ENCODE data around the gene ACAD10. TPM values are rescaled to one million over a fixed set of nuclear protein-coding genes. Genes with fewer than 3 reads are reported as not detected.

The ACAD10 gene
- total RNA-seq, 1 experiment from 2014 or later = 32.9 TPM

GRCh38 chr12:111789779-111790178, 103.9 kb downstream of the ACAD10 start:
- no peak for DNase-seq (ENCODE audit: low spot score)
- TF ChIP-seq CTCF (conservative IDR thresholded peaks at IDR 0.05; ENCODE audit: low read depth, low read length) (no peak), EZH2 (IDR thresholded peaks at IDR 0.05; ENCODE audit: borderline replicate concordance, low read depth, low read length, poor library complexity, severe bottlenecking) (no peak)
- H3K27ac ChIP-seq (ENCODE audit: low read depth, low read length, poor library complexity, severe bottlenecking) = no peak overlapping the region
- H3K36me3 ChIP-seq (ENCODE audit: insufficient read depth, low read length, poor library complexity, severe bottlenecking) = peaks cover 22% of the 10 kb centered on the region
- CTCF ChIA-PET = interaction anchor here (0.7 kb wide), 1 partner anchor 27 kb away, joined by 4 read pairs; no protein-coding TSS in a partner anchor
- no peaks in the 10 kb centered on the region for H3K27me3 ChIP-seq (replicated peaks; ENCODE audit: insufficient read depth, low read depth, low read length, poor library complexity)
- H3K4me3 ChIP-seq (ENCODE audit: low read depth, low read length, poor library complexity, severe bottlenecking) = no peak overlapping the region
- intact Hi-C loops (cut with micrococcal nuclease; ENCODE audit: unreplicated experiment) = no loop called here
- POLR2A ChIA-PET (ENCODE audit: low non-redundant PET) = no interaction called here
- peaks cover 5% of the 10 kb centered on the region for H3K4me1 ChIP-seq (ENCODE audit: insufficient read depth, low read length, poor library complexity, severe bottlenecking)
- no TSS peak for BruUV-seq (replicated peaks)
- H3K9me3 ChIP-seq (ENCODE audit: low read depth, low read length, poor library complexity, severe bottlenecking) = no peaks in the 10 kb centered on the region

GRCh38 chr12:111791507-111791906, 105.7 kb downstream of the ACAD10 start:
- ChIA-PET CTCF (no interaction called here), POLR2A (ENCODE audit: low non-redundant PET) (no interaction called here)
- Histone ChIP-seq H3K36me3 (ENCODE audit: insufficient read depth, low read length, poor library complexity, severe bottlenecking) (peaks cover 19% of the 10 kb centered on the region), H3K27me3 (replicated peaks; ENCODE audit: insufficient read depth, low read depth, low read length, poor library complexity) (no peaks in the 10 kb centered on the region), H3K27ac (ENCODE audit: low read depth, low read length, poor library complexity, severe bottlenecking) (no peak overlapping the region), H3K4me1 (ENCODE audit: insufficient read depth, low read length, poor library complexity, severe bottlenecking) (peaks cover 5% of the 10 kb centered on the region), H3K9me3 (ENCODE audit: low read depth, low read length, poor library complexity, severe bottlenecking) (no peaks in the 10 kb centered on the region), H3K4me3 (ENCODE audit: low read depth, low read length, poor library complexity, severe bottlenecking) (no peak overlapping the region)
- intact Hi-C loops (cut with micrococcal nuclease; ENCODE audit: unreplicated experiment) = no loop called here
- BruUV-seq (replicated peaks) = no TSS peak
- DNase-seq (ENCODE audit: low spot score) = no peak
- TF ChIP-seq EZH2 (IDR thresholded peaks at IDR 0.05; ENCODE audit: borderline replicate concordance, low read depth, low read length, poor library complexity, severe bottlenecking) = no peak
- no peak for TF ChIP-seq CTCF (conservative IDR thresholded peaks at IDR 0.05; ENCODE audit: low read depth, low read length)

- Histone ChIP-seq H3K9me3 (ENCODE audit: low read depth, low read length, poor library complexity, severe bottlenecking) (no peaks in the 10 kb centered on the region), H3K4me1 (ENCODE audit: insufficient read depth, low read length, poor library complexity, severe bottlenecking) (peaks cover 5% of the 10 kb centered on the region), H3K27ac (ENCODE audit: low read depth, low read length, poor library complexity, severe bottlenecking) (no peak overlapping the region), H3K4me3 (ENCODE audit: low read depth, low read length, poor library complexity, severe bottlenecking) (no peak overlapping the region), H3K36me3 (ENCODE audit: insufficient read depth, low read length, poor library complexity, severe bottlenecking) (peaks cover 19% of the 10 kb centered on the region), H3K27me3 (replicated peaks; ENCODE audit: insufficient read depth, low read depth, low read length, poor library complexity) (no peaks in the 10 kb centered on the region)
- no peak for TF ChIP-seq CTCF (conservative IDR thresholded peaks at IDR 0.05; ENCODE audit: low read depth, low read length)
- no peak for TF ChIP-seq EZH2 (IDR thresholded peaks at IDR 0.05; ENCODE audit: borderline replicate concordance, low read depth, low read length, poor library complexity, severe bottlenecking)
- ChIA-PET POLR2A (ENCODE audit: low non-redundant PET) (no interaction called here), CTCF (no interaction called here)
- DNase-seq (ENCODE audit: low spot score) = no peak
- BruUV-seq (replicated peaks) = no TSS peak
- intact Hi-C loops (cut with micrococcal nuclease; ENCODE audit: unreplicated experiment) = no loop called here
These were observed 106.5 kb downstream of the ACAD10 start for GRCh38 chr12:111792155-111792855.

Measured in A673 (cell line).